ENCODE results near the gene SH3PXD2A. TPM values are rescaled to one million over a fixed set of nuclear protein-coding genes. Genes with fewer than 3 reads are reported as not detected.

Gene SH3PXD2A
- total and polyA plus RNA-seq, 10 of the 15 experiments (the other 5 are each of a cell fraction or from before 2014, with no cell fraction given) = 0.63 to 14.0 (median 4.4) TPM

GRCh38 chr10:103590744-103591291 lies 264.6 kb downstream of the SH3PXD2A start (continued):
- TF ChIP-seq NR2F1 (conservative IDR thresholded peaks at IDR 0.05) = no peak
- TF ChIP-seq KDM1A (IDR thresholded peaks at IDR 0.05; ENCODE audit: borderline replicate concordance) = no peak

- TF ChIP-seq EZH2 (IDR thresholded peaks at IDR 0.05; ENCODE audit: borderline replicate concordance, control insufficient read depth, low read depth, low read length) = no peak
- no peak for TF ChIP-seq IRF4 (IDR thresholded peaks at IDR 0.05; ENCODE audit: low read depth, low read length)
- no peak for TF ChIP-seq JUND (IDR thresholded peaks at IDR 0.05; ENCODE audit: low read depth, low read length)
- no peak for TF ChIP-seq CEBPZ (IDR thresholded peaks at IDR 0.05; ENCODE audit: low read depth, low read length)
- TF ChIP-seq LARP7 (IDR thresholded peaks at IDR 0.05) = no peak
- TF ChIP-seq, protein P1, sequence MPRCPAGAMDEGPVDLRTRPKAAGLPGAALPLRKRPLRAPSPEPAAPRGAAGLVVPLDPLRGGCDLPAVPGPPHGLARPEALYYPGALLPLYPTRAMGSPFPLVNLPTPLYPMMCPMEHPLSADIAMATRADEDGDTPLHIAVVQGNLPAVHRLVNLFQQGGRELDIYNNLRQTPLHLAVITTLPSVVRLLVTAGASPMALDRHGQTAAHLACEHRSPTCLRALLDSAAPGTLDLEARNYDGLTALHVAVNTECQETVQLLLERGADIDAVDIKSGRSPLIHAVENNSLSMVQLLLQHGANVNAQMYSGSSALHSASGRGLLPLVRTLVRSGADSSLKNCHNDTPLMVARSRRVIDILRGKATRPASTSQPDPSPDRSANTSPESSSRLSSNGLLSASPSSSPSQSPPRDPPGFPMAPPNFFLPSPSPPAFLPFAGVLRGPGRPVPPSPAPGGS (IDR thresholded peaks at IDR 0.05; ENCODE audit: borderline replicate concordance, insufficient read depth, low read depth, low read length, poor library complexity, severe bottlenecking) = no peak
- TF ChIP-seq NRF1 (conservative IDR thresholded peaks at IDR 0.05; ENCODE audit: low read depth, low read length) = no peak
- TF ChIP-seq ZNF622 (IDR thresholded peaks at IDR 0.05) = no peak
- no peak for TF ChIP-seq NFXL1 (IDR thresholded peaks at IDR 0.05; ENCODE audit: borderline replicate concordance)
- no peak for TF ChIP-seq ETV6 (conservative IDR thresholded peaks at IDR 0.05 in 1 of 2, IDR thresholded peaks at IDR 0.05 in 1 of 2; ENCODE audit: borderline replicate concordance in 1 of 2, low read depth in 1 of 2)
- TF ChIP-seq TCF7 (IDR thresholded peaks at IDR 0.05; ENCODE audit: borderline replicate concordance) = no peak
- TF ChIP-seq ZNF274 (IDR thresholded peaks at IDR 0.05; ENCODE audit: insufficient read depth, insufficient read length) = no peak
- no peak for TF ChIP-seq CBX5 (IDR thresholded peaks at IDR 0.05; ENCODE audit: low read depth)
- TF ChIP-seq IRF3 (IDR thresholded peaks at IDR 0.05) = no peak
- no peak for TF ChIP-seq TARDBP (IDR thresholded peaks at IDR 0.05; ENCODE audit: borderline replicate concordance)
- no peak for FAIRE-seq
- CTCF ChIA-PET = interaction anchor here (0.9 to 1.4 kb wide), 4 partner anchors 20 to 173 kb away, joined by 3 to 4 read pairs (median 3); no protein-coding TSS in a partner anchor
- WGBS (ENCODE audit: insufficient coverage, insufficient replicate concordance, low lambda C conversion rate, missing lambda C conversion rate) = 70% methylated on average over 20 of the region's 20 CpGs
- no peak overlapping the region for H3K4me2 ChIP-seq (ENCODE audit: control insufficient read depth, insufficient read depth)
- RAD21 ChIA-PET (ENCODE audit: unreplicated experiment) = interaction anchor here (0.7 kb wide), 1 partner anchor 123 kb away, joined by 3 read pairs; no protein-coding TSS in a partner anchor
- SMC1A ChIA-PET (ENCODE audit: uncharacterized antibody, unreplicated experiment) = interaction anchor here (1.3 kb wide), 1 partner anchor 104 kb away, joined by 3 read pairs; no protein-coding TSS in a partner anchor
- H3K79me2 ChIP-seq (ENCODE audit: control insufficient read depth, insufficient read depth, low read length) = no peaks in the 10 kb centered on the region
- no peak overlapping the region for H2AFZ ChIP-seq (ENCODE audit: control insufficient read depth, low read depth, low read length)
- POLR2A ChIA-PET = no interaction called here
- 0 out of 2 replicates have a peak, but pooled peaks cover 2% of the 10 kb centered on the region for H3K4me1 ChIP-seq (ENCODE audit: control insufficient read depth, insufficient read depth, low read length)
- DNase-seq (ENCODE audit: low read depth, low spot score) = no peak
- H3K4me3 ChIP-seq = no peak overlapping the region
- BruUV-seq (replicated peaks) = no TSS peak
- no peak for ATAC-seq
- H3K27ac ChIP-seq (ENCODE audit: control insufficient read depth, insufficient read depth) = no peak overlapping the region
- H4K20me1 ChIP-seq (ENCODE audit: control insufficient read depth, insufficient read depth) = no peaks in the 10 kb centered on the region
- in situ Hi-C loops (cut with MboI) (no loop called here), intact Hi-C loops (cut with micrococcal nuclease; ENCODE audit: unreplicated experiment) (loop anchor here (5.0 to 10.0 kb wide), 2 partner anchors 88 to 175 kb away; no protein-coding TSS in a partner anchor)
- no peaks in the 10 kb centered on the region for H3K36me3 ChIP-seq (ENCODE audit: control insufficient read depth in 2 of 2, insufficient read depth in 2 of 2, low read length in 1 of 2)
- no peak overlapping the region for H3K9ac ChIP-seq (ENCODE audit: control insufficient read depth, insufficient read depth, low read length)
- H3K9me3 ChIP-seq (replicated peaks; ENCODE audit: control insufficient read depth, insufficient read depth, low read length) = no peaks in the 10 kb centered on the region; the same call in 2 of the 3 replicates
- H3K27me3 ChIP-seq (replicated peaks in 1 of 2; ENCODE audit: control insufficient read depth in 2 of 2, insufficient read depth in 2 of 2, low read length in 1 of 2) = no peaks in the 10 kb centered on the region
These were observed 265.3 kb downstream of the SH3PXD2A start for GRCh38 chr10:103590060-103590459.

Measured in GM12878 (cell line).